HL-60 (cell line): ENCODE measurements around the gene S100A6.

Experiments
- DNase-seq, 2 experiments: peaks; one replicate each; pipeline ENCODE4 v3.0.0-alpha.2; 2010 to 2020; ENCODE audit warnings: low read depth in 1 of 2, low spot score in 1 of 2
- H3K27ac ChIP-seq: fragments of 250-450 bp; sonication (Bioruptor Pico); replicated peaks from 2 replicates; pipeline ENCODE4 v1.5.1; 2020; ENCODE audit warnings: mild to moderate bottlenecking, moderate library complexity
- H3K27me3 ChIP-seq: fragments of 250-450 bp; sonication (Bioruptor Pico); 2 replicates; pipeline ENCODE4 v1.5.1; 2021; ENCODE audit warnings: mild to moderate bottlenecking, moderate library complexity; ENCODE audit not compliant: insufficient read depth, poor library complexity, severe bottlenecking
- H3K4me3 ChIP-seq: replicated peaks from 2 replicates; pipeline ENCODE4 v1.5.1; 2011; ENCODE audit warnings: mild to moderate bottlenecking, control low read depth, low read length; ENCODE audit not compliant: insufficient read depth
- CTCF ChIP-seq: IDR thresholded peaks from one replicate; pipeline ENCODE4 v1.5.1; 2011; ENCODE audit warnings: low read length, control low read depth, inconsistent platforms; ENCODE audit not compliant: insufficient read depth
- GABPA ChIP-seq: IDR thresholded peaks from 2 replicates; pipeline ENCODE4 v1.6.1; 2012; ENCODE audit warnings: low read depth
- POLR2AphosphoS5 ChIP-seq: IDR thresholded peaks from 2 replicates; pipeline ENCODE4 v1.6.1; 2012; ENCODE audit warnings: low read depth
- REST ChIP-seq: IDR thresholded peaks from 2 replicates; pipeline ENCODE4 v1.6.1; 2012; ENCODE audit warnings: low read depth; ENCODE audit not compliant: insufficient replicate concordance
- SPI1 ChIP-seq: IDR thresholded peaks from 2 replicates; pipeline ENCODE4 v1.6.1; 2012; ENCODE audit warnings: low read depth, mild to moderate bottlenecking, borderline replicate concordance

The S100A6 gene

GRCh38 chr1:153567621-153568366, 32.0 kb upstream of the S100A6 start:
- DNase-seq = no peak
- Histone ChIP-seq H3K27me3 (no peaks in the 10 kb centered on the region), H3K27ac (peak overlapping the region; percentile 79), H3K4me3 (no peak overlapping the region)
- TF ChIP-seq CTCF = no peak
- TF ChIP-seq GABPA = no peak
- TF ChIP-seq SPI1 = no peak
- no peak for TF ChIP-seq REST
- no peak for TF ChIP-seq POLR2AphosphoS5

GRCh38 chr1:153566414-153567371, 30.9 kb upstream of the S100A6 start:
- peak overlapping the region; percentile 79 for H3K27ac ChIP-seq
- H3K4me3 ChIP-seq = no peak overlapping the region

More at GRCh38 chr1:153566414-153567371, 30.9 kb upstream of the S100A6 start:
- peak; percentile 97 for DNase-seq
- TF ChIP-seq POLR2AphosphoS5 (peak; percentile 82), SPI1 (0 out of 2 replicates have a peak, but pooled peaks have one; percentile 10), CTCF (no peak), GABPA (no peak), REST (no peak)
- no peaks in the 10 kb centered on the region for H3K27me3 ChIP-seq
